ES-I3 (cell line): ENCODE data around the gene PBRM1.
"Not testable (repeated sequence)": the region's sequence is repeated elsewhere in the genome, so short reads cannot be mapped to it uniquely, and the experiment has no call there.

Experiments
- H3K36me3 ChIP-seq: 2 replicates; pipeline ENCODE4 v1.6.1; 2013; ENCODE audit warnings: mild to moderate bottlenecking, low read length, control low read depth, moderate library complexity; ENCODE audit not compliant: insufficient read depth
- H3K4me1 ChIP-seq: 2 replicates; pipeline ENCODE4 v1.6.1; 2013; ENCODE audit warnings: mild to moderate bottlenecking, control low read depth, low read length; ENCODE audit not compliant: insufficient read depth
- H3K9ac ChIP-seq: 2 replicates; pipeline ENCODE4 v1.6.1; 2013; ENCODE audit warnings: low read depth, mild to moderate bottlenecking, low read length, moderate library complexity
- H3K9me3 ChIP-seq: 2 replicates; pipeline ENCODE4 v1.6.1; 2013; ENCODE audit warnings: mild to moderate bottlenecking, low read length, moderate library complexity; ENCODE audit not compliant: control insufficient read depth, insufficient read depth

PBRM1 gene

DNA sequence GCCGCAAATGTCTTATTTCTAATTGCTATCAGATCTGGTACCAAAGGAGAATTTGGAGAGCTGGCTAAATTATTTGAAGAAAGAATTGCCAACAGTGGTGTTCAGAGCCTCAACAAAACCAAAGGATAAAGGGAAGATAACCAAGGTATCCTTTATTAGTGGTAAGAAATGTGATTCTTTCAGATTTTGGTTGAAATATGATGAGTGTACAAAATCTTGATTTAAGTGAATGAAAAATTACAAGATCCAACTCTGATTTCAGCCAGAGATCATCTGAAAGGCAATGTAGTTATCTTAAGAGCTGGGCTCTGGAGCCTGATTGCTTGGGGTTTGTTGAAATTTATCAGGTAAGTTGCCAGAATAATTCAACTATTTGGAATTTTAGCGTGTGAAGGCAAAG is 4.8 kb upstream of the PBRM1 start:
- Histone ChIP-seq H3K4me1 (no peaks in the 10 kb centered on the region), H3K9ac (no peak overlapping the region), H3K36me3 (peaks cover 62% of the 10 kb centered on the region), H3K9me3 (no peaks in the 10 kb centered on the region)

DNA sequence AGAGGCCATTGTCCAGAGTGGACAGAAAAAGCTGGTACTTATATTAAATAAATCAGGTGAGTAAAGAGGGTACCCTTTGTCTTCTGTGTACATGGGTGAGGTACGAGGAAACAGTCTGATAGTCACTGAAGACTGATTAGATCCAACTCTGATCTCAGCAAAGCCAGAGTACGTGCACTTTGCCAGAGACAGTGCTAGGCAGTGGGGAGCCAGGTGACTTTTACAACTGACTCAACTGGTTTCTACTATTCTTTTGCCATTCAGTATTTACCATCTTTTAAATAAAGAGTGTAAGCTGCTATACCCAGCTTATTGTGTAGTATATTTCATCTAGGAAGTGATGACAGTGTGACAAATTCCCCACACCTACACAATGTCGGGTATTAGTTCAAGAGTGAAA is 3.4 kb upstream of the PBRM1 start:
- H3K4me1 ChIP-seq: peaks cover 3% of the 10 kb centered on the region; the same call in 1 of the 2 replicates
- H3K36me3 ChIP-seq: peaks cover 50% of the 10 kb centered on the region
- no peak overlapping the region for H3K9ac ChIP-seq
- H3K9me3 ChIP-seq: no peaks in the 10 kb centered on the region

DNA sequence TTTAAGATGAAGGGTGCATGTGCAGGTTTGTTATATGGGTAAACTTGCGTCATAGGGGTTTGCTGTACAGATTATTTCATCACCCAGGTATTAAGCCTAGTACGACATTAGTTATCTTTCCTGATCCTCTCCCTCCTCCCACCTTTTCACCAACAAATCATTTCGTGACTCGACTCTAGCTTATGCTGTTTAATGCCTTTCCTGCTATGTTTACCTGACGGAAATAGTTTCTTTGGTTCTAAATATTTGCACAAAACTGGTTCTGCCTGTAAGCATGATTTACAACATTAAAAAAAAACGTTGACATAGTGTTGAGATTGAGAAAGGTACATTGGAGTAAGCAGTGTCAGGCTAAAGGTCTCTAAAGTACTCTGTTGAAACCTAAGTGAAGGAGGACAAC is 2.6 kb upstream of the PBRM1 start:
- H3K9ac ChIP-seq: no peak overlapping the region
- peaks cover 48% of the 10 kb centered on the region for H3K36me3 ChIP-seq
- peaks cover 3% of the 10 kb centered on the region; the same call in 1 of the 2 replicates for H3K4me1 ChIP-seq
- no peaks in the 10 kb centered on the region for H3K9me3 ChIP-seq

DNA sequence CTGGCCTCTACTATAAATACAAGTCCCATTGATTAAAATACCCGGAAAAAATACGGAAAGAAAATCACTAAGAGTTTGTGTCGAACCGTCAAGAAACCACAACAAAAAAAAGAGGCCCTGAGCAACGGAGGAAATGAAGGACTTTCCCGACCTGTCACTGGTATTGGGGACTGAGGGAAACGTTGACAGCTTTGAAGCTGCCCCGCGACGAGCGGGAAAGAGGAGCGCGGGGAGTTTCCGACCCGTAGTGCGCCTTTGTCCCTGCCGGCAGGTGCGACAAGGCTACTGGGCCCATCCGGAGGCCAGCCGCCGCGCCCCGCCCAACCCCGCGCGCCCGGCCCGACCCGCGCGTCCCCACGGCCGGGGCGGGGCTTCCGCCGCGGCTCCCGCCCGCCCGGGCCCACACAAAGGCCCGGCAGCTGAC is 416 bp downstream of the PBRM1 start:
- H3K4me1 ChIP-seq: peaks cover 14% of the 10 kb centered on the region
- H3K9me3 ChIP-seq: no peaks in the 10 kb centered on the region
- peak overlapping the region; percentile 90 for H3K9ac ChIP-seq
- peaks cover 30% of the 10 kb centered on the region for H3K36me3 ChIP-seq

DNA sequence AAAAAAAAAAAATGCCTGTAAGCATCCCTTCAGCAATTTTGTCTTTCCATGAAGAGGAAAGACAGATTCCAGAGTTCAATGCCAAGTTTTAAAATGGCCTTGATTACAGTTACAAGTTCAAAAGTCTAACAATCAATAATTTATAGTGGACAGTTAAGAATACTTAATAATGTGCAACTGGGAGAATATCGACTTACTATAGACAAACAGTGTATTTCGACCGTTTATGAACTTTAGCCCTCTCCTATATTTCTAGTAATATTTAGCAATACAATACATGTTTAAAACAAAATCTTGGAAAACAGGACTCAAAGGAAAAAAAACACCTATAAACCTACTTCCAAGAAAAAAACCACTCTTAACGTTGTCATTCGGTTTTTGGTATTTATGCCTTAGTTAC is 1.5 kb downstream of the PBRM1 start:
- Histone ChIP-seq H3K4me1 (peaks cover 14% of the 10 kb centered on the region), H3K36me3 (peaks cover 25% of the 10 kb centered on the region), H3K9me3 (no peaks in the 10 kb centered on the region), H3K9ac (no peak overlapping the region)

DNA sequence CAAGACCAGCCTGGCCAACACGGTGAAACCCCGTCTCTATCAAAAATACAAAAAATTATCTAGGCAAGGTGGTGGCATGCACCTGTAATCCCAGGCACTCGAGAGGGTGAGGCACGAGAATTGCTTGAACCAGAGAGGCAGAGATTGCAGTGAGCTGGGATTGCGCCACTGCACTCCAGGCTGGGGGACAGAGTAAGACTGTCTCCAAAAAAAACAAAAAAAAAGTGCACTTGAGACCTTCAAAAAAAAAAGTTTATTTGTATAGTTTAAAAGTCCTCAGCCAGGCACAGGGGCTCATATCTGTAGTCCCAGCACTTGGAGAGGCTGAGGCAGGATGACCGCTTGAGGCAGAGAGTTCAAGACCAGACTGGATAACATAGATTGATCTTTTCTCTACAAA is 2.1 kb downstream of the PBRM1 start:
- Histone ChIP-seq H3K4me1 (peaks cover 14% of the 10 kb centered on the region), H3K9ac (no peak overlapping the region), H3K36me3 (peaks cover 19% of the 10 kb centered on the region)

DNA sequence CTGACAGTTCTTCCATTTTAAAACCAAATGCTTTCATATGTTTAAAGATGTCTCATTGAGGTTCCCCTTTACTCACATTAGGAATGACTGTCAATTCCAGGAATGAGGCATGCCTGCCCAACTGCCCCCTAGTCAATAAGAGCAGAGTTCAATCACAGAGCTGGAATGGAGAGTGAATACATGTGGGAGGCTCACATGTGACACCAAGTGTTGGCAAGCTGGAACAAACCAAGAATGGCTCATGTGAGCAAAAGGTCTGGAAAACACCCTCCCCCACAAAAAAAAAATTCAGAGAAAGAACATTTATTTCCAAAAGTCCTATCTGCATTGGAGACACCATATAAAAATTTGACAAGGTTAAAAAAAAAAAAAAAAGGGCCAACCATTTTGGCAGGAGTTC is 3.7 kb downstream of the PBRM1 start:
- Histone ChIP-seq H3K36me3 (peaks cover 4% of the 10 kb centered on the region), H3K9me3 (no peaks in the 10 kb centered on the region), H3K9ac (no peak overlapping the region), H3K4me1 (peaks cover 14% of the 10 kb centered on the region)

More for the DNA sequence above, 2.1 kb downstream of the PBRM1 start:
- H3K9me3 ChIP-seq: no peaks in the 10 kb centered on the region

DNA sequence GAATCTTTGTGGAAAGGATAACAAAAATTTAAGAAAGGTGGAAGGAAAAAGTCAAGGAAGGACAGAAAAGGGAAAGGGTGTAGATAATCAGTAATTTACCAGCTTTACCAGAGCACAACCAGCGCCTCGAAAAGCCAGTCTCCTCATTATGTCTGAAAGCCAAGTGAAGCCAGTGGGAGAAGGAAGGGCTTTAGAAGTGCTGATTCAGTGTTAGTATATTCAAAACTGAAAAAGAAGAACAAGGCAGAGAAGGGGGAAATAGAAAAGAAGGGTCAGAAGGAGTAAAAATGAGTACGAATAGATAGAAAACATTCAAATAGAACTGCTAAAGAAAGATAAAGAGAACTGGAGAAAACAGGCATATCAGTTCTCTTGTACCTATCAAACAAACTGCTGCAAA is 4.1 kb downstream of the PBRM1 start:
- Histone ChIP-seq H3K9me3 (no peaks in the 10 kb centered on the region), H3K9ac (no peak overlapping the region), H3K4me1 (peaks cover 14% of the 10 kb centered on the region), H3K36me3 (peaks cover 7% of the 10 kb centered on the region)

DNA sequence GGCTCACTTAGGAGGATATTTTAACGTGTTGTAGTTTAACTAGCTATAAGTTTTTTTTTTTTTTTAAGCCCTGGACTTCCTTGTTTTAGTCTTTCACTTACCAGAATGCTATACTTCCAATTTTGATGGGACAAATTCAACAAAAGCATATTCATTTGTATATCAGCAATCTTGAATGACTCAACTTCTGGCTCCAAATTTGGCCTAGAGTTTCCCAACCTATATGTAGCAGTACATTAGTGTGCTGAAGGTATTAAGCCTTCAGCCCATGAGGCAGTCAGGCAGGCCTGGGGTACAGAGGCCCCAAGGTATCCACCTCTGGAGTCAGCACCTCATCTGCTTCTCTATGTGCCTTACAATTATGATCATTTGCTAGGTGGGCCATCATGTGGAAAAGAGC is 5.9 kb downstream of the PBRM1 start:
- peaks cover 14% of the 10 kb centered on the region for H3K4me1 ChIP-seq
- H3K9ac ChIP-seq: no peak overlapping the region
- H3K9me3 ChIP-seq: no peaks in the 10 kb centered on the region
- peaks cover 15% of the 10 kb centered on the region for H3K36me3 ChIP-seq

DNA sequence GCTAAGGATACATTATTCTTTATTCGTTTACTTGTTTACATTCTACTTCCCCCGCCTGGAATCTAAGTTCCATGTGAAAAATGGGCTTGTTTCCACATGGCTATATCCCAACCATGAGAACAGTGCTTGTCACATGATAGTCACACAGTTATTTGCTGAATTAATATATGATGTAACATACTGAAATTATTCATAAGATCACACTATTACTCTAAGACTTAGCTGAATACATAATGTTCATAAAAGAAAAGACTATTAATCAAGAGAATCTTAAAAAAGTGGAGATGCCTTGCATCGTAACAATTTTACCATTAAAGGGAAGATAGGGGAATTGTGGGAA is 6.5 kb downstream of the PBRM1 start:
- no peak overlapping the region for H3K9ac ChIP-seq

DNA sequence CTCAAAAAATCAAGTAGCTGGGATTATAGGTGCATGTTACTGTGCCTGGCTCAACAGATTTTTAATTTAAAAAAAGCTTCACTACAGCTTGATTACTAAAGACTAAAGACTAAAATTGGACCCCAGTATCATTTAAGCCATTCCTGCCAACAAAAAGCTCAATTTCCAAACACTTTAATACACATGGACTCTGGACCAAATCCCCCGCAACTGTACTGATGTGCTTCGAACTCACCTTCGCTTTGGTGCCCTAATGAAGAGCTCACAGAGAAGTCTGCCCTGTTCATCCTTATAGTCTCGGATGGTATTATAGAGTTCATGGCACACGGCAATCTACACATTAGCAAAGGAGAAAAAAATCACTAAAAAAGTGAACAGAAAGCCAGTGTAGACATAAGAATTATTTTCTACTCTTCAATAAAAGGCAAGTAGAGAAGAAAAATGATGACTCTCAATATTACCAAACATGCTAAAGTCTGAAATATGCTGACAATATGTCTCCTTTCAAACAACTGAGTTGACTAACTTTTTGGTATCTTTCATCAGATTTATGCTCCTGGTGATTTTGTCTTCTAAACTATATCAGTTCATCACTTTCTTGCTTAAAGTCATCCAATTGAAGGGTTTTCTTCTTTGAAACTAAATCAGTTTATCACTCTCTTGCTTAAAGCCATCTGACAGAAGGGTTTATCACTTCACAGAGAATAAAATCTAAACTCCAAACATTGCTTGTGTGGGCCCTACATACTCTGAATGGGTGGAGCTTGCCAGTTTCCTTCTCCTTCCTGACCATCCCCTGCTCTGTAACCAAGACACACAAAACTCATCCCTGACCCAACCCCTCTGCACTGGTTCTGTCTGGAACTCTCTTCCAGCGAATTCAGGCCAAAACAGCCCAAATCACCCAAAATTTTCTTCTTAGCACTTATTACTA is 7.2 kb downstream of the PBRM1 start:
- Histone ChIP-seq H3K9me3 (no peaks in the 10 kb centered on the region), H3K36me3 (peaks cover 15% of the 10 kb centered on the region), H3K9ac (no peak overlapping the region), H3K4me1 (peaks cover 10% of the 10 kb centered on the region)

More for the DNA sequence above, 6.5 kb downstream of the PBRM1 start:
- no peaks in the 10 kb centered on the region for H3K9me3 ChIP-seq
- H3K36me3 ChIP-seq: peaks cover 15% of the 10 kb centered on the region
- H3K4me1 ChIP-seq: peaks cover 10% of the 10 kb centered on the region

DNA sequence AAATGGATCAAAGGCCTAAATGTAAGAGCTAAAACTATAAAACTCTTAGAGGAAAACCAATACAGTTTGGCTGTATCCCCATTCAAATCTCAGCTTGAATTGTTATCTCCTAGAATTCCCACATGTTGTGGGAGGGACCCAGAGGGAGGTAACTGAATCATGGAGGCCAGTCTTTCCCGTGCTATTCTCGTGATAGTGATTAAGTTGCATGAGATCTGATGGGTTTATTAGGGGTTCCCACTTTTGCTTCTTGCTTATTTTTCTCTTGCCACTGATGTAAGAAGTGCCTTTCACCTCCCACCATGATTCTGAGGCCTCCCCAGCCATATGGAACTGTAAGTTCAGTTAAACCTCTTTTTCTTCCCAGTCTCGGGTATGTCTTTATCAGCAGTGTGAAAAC is 9.5 kb downstream of the PBRM1 start:
- not testable (repeated sequence) for H3K9me3 ChIP-seq, H3K4me1 ChIP-seq, H3K9ac ChIP-seq
- peaks cover 15% of the 10 kb centered on the region for H3K36me3 ChIP-seq

DNA sequence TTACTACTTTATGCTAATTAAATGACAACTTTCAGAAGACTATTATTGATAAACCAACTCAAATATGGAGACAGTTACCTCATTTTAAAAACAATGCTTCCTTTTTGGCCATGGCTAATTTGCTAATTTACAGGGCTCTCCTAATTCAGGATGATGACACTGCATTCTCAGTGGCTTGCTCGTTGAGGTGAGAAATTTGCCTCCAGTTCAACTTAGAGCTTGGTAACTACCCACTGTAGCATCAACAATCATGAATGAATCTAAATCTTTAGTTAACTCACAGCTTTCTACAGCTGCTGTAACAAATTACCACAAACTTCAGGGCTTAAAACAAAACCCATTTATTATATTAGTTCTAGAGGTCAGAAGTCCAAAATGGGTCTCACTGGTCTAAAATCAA is 14.0 kb downstream of the PBRM1 start:
- H3K9ac ChIP-seq: no peak overlapping the region
- H3K4me1 ChIP-seq: peaks cover 15% of the 10 kb centered on the region; the same call in 1 of the 2 replicates
- 0 out of 2 replicates have a peak, but pooled peaks cover 8% of the 10 kb centered on the region for H3K36me3 ChIP-seq
- H3K9me3 ChIP-seq: no peaks in the 10 kb centered on the region

DNA sequence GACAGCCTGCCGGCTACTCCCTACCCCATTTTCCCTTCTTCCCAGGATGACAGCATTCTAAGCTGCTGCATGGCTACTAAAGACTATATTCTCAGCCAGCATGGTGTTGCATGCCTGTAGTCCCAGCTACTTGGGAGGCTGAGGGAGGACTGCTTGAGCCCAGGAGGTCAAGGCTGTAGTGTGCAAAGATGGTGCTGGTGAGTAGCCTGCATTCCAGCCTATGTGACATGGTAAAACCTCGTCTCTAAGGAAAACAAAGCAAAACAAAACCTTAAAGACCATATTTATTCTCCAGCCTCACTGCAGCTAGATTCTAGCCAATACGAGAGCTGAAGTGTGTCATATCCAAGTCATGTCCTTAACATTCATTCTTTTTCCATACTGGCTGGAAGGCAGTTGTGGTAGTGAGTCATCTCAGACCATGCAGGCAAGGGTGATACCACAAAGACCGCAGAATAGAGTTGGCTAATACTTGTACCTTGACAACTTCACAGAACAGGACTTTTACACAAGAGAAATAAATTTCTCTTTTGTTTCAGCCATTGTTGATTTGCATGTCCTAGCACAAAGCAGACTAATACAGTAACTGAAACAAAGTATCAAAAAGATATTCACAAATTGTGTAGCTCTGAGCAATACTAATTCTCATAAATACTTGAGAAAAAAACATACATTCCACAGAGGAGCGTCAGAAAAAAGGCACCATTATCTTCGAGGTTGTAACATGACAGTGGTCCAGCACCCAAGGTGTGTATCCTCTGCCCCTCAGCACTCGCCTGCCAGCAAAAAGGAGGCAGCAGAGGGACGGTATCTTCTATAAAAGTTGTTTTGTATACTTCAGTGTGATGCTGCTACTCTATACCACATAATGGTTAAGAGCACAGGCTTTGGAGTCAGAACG is 14.8 kb downstream of the PBRM1 start:
- H3K36me3 ChIP-seq: 0 out of 2 replicates have a peak, but pooled peaks cover 5% of the 10 kb centered on the region
- no peak overlapping the region for H3K9ac ChIP-seq

More for the DNA sequence above, 14.8 kb downstream of the PBRM1 start:
- no peaks in the 10 kb centered on the region for H3K9me3 ChIP-seq
- H3K4me1 ChIP-seq: peaks cover 15% of the 10 kb centered on the region; the same call in 1 of the 2 replicates
